Cerebellar cortex (tissue), 1 donor: ENCODE data around the gene CRMP1.

Experiments used
- DNase-seq: peaks from one replicate; pipeline ENCODE4 v3.0.0-alpha.2; 2015; ENCODE audit warnings: low spot score

CRMP1 gene

DNA sequence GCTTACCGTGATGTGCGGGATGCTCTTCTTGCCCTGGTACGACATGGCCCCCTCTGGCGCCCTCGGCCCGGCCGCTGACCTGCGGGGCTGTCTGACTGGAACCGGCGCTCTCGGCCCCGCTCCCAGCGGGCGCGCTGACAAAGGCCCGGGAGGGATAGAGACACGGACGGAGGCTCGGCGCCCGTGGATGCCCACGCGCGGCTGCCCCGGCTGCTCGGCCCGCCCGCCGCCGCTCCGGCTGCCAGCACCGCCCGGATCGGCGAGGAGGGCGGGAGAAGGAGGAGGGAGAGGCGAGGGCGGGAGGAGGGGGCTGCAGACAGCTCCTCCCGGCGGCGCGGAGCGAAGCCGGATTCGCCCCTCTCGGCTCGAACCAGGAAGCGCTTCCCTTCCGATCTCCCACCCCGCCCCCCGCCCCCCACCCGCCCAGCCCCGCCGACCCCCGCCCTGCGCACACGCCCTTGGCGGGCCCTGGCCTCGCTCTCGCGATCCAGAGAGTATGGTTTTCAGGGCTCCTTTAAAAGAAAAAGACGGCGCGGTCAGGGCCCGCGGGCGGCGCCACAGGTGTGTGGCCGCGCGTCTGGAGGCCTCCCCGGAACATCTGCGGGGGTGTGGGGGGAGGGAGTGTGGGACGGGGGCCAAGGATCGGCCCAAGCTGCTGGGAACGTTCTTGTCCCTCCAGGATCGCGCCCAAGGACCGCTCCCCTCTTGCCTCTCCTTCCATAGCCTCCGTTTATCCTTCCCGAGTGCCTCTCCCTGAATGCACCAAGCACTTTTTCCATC lies 4.5 kb downstream of the CRMP1 start:
- no peak for DNase-seq

DNA sequence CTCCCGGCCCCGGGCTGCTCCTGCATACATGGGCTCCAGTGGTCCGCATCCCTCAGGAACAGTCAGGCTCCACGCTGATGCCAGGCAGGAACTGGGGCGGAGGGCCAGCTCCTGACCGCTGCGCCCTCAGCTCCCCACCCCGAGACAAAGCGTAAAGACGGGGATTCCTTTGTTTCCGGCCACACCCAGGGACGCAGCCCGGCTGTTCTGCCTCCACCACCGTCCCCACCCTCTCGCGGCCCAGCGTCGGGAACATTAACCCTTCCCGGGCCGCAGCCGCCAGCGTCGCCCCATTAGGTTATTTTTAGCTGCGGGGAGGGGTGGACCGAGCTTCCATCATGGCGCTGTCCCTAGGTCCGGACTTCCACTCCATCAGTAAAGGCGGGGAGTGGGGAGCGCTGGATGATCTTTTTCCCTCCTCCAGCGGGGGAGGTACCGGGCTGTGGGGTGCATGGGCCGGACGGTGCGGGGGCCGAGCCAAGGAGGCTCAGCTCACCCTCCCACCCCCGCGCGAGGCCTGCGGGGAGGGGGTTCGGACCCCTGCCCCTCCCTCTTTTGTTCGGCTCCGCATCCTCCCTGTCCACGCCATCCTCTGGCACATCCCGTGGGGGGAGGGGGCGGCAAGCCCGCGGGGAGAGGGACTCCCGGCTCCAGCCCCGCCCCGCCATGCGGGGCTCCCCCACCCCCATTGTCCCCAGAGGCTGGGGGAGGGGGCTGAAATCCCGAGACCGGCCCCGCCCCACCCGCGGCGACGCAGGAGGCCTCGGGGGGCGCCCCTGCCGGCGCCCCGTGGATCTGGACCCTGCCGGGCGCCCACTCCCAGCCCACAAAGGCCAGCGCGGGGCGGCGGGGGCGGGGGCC lies 5.3 kb downstream of the CRMP1 start:
- peak; percentile 20 for DNase-seq

DNA sequence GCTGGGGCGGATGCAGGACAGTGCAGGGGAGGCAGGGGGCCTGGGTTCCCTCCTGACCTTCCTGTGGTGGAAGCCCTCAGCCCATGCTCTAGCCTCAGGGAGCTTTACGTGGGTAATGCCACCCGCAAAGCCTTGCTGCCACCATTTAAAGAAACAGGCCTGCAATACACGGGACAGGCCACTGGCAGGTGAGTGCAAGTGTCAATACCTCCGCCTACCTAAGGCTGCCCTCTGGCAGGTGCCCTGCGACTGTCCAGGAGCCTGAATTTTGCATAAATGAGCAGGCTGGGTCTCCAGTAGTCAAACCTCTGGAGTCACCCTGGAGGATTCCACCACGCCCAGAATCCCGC lies 5.9 kb downstream of the CRMP1 start:
- peak; percentile 31 for DNase-seq

DNA sequence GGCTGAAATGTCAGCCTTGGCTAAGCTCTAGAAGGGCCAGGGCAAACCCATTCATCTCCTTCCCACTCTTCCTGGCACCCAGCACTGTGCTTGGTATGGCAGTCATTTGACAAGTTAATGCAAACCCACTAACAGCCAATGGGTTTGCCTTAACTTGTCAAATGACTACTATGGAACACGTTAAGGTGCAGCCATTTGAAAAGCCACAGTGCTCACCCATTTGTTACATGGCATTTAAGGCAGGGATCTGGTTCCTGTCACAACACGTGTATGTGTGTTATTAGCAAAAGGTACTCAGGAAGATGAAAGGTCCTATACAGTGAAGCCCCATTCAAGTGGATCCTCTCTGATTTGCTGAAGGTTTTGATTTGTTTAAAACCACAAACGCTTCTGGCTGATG lies 7.2 kb downstream of the CRMP1 start:
- no peak for DNase-seq

DNA sequence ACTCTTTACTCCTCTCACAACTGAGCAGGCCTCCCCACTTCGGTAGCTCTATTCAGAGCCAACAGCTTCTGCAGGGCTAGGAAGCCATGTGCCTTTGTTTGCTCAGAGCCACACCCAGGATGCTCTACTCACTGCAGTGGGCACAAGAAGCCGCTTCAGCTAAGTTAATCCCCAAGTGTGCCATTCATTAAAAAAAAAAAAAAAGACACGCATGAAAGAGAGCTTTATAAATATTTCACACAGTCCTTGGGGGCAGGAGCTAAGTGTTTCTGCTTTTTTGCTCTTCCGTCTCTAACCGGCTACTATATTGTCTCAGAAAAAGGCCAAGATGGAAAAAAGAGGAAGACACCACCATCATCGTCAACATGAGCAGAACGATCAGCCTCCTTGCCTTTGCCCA lies 8.1 kb downstream of the CRMP1 start:
- no peak for DNase-seq

DNA sequence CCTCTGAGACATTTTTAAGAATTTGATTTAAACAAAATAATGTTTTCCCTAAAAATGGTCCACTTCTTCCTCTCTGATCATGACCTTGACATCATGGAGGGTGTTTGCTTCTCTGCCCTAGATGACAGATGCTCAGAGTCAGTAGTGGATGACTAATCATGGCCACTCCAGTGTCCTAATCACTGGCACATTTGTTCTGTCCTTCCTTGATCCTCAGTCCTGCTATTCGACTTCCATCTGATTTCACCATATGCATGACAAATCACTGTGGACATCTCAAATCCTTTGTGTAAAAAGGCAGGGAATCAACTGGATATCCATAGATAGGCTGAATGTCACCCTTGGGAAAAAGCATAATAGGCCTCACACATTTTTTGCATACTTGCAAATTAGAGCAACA lies 9.0 kb downstream of the CRMP1 start:
- no peak for DNase-seq

DNA sequence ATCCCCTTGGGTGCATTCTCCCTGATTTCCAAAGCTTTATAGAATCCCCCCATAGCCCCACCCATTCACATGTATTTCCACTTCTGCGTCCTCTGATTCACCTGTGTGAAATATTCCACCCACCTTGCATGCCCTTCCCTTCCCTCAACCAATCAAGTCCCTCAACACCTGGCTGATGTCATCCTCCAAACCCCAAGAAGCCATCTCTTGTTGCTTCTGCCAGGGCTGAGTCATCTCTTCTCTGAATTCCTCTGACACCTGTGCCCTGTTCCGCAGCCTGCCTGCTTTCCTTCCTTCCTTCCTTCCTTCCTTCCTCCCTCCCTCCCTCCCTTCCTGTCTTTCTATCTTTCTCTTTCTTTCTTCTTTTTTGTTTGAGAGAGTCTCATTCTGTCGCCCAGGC lies 9.9 kb downstream of the CRMP1 start:
- no peak for DNase-seq

DNA sequence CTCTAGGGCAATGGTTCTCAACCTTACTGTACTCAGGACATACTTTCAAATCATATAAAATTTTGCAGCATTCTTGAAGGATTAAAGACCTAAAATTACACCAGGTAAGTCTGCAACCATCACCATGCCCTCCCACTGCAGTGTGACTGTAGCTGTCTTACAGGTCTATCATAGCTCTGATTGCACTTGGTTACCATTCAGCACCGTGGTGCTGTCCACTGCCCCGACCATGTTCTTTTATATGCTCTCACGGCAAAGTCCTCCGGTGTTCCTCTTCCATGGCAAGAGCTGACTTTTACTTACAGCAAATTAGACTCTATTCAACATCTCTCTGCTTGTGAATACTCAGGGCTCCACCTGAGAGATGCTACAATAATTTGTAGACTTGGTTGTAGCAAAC lies 11.5 kb downstream of the CRMP1 start:
- DNase-seq: no peak

DNA sequence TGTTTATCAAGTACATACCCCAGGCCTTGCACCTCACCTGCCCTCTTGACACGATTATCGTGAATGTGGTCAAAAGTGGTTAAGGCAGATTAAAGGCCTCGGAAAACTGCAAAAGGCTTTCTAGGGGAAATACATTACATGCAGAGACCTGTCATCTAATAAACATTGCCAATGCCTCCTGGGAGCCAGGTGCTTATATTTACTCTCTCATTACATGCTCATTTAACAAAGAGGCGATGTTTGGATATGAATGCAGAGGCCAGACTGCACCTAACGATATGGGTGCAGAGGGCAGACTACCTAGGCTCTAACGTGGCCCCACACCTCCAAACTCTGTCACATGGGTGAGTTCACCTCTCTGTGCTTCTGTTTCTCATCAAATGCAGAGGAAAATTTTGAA lies 14.5 kb downstream of the CRMP1 start:
- no peak for DNase-seq

DNA sequence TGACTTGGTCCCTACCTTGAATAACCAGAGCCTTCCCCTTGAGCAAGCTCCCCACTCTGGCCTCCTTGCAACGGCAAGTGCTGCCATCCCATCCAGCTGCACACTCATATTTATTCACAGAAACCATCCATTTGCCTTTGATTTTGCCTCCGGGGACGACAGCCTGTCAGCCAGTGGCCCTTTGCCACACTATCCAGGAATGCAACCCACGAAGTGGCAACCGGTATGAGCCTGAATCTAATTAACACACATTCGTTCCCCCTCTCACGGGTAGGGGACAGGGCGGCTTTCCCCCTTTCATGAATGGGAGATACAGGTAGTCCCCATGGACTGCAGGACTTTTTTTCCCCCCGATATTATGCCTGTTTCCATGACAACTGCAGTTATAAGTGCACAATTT lies 15.5 kb downstream of the CRMP1 start:
- no peak for DNase-seq

DNA sequence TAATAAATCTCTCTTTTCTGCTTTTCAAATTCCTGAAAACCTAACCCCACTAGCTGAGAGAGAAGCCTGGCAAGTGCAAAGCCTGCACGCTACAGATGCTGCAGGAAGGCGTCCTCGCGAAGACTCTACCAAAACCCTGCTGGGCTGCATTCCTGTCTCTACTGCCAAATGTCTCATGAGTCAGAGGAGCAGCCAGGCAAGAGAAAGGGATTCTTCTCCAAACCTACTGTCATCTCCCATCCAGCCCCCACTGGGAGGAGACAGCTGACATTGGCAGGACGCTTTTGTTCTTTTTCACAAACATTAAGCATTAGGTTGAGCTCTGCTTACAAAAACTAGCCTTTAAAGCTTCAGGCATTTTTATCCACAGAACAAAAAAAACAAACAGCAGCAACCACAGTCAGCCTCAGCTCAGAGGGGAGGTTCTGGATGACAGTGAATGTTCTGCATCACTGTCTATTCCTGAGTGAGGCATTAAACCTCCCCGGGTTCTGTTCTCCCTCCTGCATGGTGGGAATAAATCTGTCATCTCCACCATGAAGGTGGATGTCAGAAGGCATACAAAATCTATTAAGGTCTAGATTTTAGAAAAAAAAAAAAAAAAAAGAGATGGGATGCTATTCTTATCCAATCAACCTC lies 18.0 kb downstream of the CRMP1 start:
- peak; percentile 93 for DNase-seq

DNA sequence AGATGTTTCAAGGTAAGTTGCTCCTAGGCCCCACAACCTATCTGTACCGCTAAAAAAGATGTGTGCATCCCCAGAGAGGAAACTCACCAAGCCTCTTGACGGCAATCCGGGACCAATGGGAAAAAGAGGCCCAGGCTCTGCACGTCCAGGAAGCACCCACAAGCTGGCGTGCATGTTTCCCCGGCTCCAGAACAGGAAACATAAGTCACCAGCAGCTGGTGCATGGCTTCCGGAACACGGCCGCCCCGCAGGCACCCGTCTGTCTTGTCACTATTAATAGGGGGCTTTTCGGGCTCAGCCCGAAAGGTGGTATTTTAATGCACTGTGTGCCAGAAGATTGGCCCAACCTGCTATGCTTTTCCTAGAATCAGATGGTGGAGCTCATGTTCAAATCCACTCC lies 22.2 kb downstream of the CRMP1 start:
- DNase-seq: peak; percentile 35

DNA sequence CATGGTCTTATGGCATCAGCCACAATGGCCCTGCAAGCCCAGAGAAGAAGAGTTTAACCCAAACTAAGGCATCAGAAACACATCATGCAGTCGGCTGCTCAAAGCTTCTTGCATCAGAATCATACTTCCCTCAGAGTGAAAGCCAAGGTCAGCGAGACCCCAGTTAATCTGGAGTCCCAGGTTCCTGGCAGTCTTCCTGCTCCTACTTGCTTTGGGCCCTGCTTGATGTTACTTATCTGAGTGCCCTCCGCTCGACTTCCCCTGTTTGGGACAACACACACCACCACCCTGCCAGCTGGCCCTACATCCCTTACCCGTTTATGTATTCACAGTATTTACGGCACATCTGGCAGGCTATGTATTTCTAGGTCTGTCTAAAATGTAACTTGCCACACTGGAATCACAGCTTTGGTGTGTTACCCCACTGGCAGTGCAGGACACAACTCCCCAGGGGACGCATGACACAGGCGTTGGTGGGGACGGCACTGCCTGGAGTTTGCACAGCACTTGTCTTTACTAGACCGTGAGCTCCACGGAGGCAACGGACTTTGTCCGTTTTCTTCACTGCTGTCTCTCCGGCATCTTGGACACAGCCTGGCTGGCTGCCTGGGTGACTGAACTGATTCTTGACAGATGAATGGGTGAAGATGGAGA lies 22.8 kb downstream of the CRMP1 start:
- no peak for DNase-seq

DNA sequence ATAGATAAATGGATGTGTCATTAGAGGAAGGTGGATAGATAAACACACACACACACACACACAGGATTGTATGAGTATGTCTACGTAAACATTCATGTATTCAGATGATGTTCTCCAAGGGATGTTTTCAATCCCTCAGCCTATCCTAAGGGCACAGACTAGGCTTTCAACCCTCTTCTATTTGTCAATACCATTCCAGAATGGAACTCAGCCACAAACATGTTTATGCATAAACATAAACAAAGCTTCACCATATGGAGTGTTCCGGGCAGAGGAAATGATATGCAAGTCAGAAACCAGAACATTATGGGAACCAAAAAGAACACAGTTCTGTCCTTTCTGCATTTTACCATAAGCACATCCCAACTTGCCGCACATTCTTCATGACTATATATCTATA lies 25.0 kb downstream of the CRMP1 start:
- DNase-seq: no peak

DNA sequence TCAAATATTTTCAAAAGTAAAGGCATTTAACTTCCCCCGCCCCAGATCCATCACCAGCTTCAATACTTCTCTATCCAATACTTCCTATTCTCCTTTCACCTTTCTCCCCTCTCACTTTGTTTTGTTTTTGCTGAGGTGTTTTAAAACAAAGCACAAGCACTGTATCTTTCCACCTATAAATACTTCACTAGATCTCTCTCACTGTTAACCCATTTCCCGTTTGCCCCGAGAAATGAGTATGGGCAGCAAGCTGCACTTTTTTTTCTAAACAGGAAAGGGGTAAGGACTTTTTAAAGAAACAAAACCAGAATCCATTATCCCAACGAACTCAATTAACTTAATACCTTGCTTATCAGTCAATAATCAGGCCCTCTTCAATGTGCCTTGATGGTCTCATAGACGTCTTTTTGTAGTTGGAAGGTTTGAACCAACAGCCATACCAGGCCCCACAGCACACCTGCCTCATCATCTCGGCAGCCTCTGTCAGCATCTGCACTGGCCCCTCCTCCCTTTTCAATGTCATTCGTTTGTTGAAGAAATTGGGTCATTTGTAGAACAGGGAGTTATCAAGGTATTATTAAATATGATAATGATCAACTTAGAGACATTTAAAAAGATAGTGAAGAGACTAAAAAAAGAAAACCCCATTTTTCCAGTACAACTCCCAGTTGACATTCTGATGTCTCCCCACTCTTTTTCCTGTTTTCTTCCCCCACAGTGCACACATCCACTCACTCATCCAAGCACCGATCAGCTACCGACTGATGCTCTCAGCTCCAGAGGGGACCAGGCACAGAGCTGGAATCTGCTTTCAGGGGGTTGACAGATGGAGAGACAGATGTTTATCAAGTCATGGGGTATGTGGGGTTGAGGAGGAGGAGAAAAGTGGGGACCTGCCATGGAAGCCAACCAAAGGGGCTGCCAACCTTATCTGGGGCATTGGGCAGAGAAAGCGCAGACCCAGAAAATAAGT lies 25.8 kb downstream of the CRMP1 start:
- DNase-seq: no peak

DNA sequence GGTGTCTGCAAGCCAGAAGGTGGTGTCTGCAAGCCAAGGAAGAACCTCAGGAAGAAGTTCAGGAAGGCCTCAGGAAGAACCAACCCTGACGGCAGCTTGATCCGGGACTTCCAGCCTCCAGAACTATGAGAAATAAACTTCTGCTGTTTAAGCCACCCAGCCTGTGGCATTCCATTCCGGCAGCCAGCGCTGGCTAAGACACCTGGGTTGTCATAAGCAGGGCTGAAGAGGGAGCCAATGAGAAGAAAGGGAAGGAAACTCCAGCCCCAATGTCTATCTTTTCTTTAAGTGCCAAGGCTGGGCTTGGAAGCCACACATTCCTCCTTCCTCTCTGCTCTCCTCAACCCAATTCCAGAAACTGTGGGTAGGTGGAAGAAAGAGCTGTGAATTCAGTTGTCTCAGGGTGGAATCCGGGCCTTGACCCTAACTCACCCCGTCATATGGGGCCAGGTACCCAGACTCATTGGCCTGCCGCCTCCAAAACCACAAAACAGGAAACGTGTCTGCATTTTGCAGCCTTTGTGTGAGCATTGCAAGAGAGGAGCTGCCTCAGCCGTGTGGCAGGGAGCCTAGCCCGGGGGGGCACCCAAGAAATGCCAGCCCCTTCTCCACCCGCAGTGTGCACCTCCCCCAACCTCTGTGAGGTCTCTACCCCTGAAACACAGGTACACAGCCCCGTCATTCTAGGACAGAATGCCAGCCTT lies 26.8 kb downstream of the CRMP1 start:
- DNase-seq: no peak

DNA sequence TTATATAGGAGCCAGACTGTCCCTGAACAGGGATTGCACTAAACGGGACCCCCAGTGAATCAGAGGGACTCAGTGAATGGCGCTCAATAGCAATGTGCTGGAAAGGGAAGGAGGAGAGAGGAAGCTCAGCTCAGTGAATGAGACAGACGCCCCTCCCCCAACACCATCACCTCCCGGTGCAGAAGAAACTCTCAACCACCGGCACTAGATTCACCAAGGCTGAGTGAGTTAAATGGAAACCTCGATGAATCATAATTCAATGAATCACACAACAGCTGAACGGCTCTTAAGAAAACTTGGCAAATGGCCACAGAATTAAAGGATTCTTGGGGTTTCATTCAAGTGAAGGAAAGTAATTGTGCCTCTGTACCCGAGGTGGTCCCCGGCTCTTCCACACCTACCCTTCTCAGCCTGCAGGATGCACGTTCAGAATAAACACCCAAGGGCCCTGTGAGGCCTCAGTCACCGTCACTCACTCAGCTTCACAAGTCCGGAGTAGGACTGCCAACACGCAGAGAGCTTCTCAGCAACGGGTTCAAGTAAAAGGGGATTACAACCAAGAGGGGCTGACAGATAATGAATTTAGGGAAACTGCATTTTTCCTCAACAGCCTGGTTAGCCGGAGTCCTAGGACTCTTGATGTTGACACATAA lies 29.3 kb downstream of the CRMP1 start:
- no peak for DNase-seq

DNA sequence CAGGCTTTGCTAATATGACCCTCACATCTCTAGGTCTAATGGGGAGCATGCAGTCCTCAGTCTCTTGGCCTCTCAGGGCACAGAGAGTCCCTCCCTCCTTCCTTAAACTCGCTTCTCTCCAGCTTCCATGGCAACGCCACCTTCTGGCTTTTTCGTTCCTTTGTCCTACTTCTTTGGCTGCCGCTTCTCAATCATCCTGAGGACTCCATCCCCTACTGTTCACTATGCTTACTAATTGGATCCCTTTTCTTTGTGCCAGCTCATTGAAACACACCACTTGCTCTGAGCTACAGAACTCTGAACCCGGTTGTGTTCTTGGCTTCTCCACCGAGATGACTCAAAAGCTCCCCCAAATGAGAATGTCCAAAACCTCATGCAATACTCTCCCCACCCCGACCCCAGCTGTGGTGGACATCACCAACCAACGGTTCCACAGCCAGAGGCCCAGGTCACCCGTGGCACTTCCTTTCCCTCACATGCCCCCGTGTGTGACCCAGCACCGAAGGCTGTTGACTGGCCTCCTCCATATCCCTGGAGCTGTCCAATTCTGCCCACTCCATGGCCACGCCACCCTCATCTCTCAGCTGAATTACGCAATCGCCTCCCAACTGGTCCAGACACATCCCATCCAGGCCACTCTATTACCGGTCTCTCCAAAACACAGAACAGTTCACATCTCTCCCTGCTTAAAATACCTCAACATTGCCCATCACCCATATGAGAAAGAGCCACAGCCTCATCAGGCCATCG lies 34.7 kb downstream of the CRMP1 start:
- no peak for DNase-seq

DNA sequence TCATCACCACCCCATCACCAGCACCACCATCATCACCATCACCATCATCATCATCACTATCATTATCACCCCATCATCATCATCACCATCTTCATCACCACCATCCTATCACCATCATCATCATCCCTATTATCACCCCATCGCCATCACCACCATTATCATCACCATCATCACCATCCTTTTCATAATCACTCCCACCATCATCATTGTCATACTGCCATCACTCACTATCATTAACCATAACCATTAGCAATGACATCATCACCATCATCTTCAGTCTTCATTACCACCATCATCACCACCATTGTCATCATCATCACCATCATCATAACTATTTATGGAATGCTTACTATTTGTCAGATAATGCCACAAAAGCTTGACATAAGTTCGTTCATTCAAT lies 35.7 kb downstream of the CRMP1 start:
- DNase-seq: no peak
